KMS-11 (cell line): ENCODE measurements around the gene FAM171A2.
"Not testable (repeated sequence)": the region's sequence is repeated elsewhere in the genome, so short reads cannot be mapped to it uniquely, and the experiment has no call there.

Experiments used
- H2AFZ ChIP-seq: fragments of 200-600 bp; sonication (generic); 2 replicates; pipeline ENCODE4 v1.6.1; 2016; ENCODE audit warnings: antibody characterized with exemption, mixed run types, low read depth
- H3K27ac ChIP-seq: fragments of 200-600 bp; sonication (generic); 2 replicates; pipeline ENCODE4 v1.6.1; 2016; ENCODE audit warnings: mild to moderate bottlenecking, mixed run types
- H3K27me3 ChIP-seq: fragments of 200-600 bp; sonication (generic); 2 replicates; pipeline ENCODE4 v1.6.1; 2017; ENCODE audit warnings: mild to moderate bottlenecking, low read depth, mixed run types, moderate library complexity; ENCODE audit not compliant: insufficient read depth
- H3K36me3 ChIP-seq: fragments of 200-600 bp; sonication (generic); 2 replicates; pipeline ENCODE4 v1.6.1; 2017; ENCODE audit warnings: mild to moderate bottlenecking, mixed run types; ENCODE audit not compliant: insufficient read depth
- H3K4me1 ChIP-seq: fragments of 200-600 bp; sonication (generic); 2 replicates; pipeline ENCODE4 v1.6.1; 2016; ENCODE audit warnings: mild to moderate bottlenecking, low read depth, mixed run types; ENCODE audit not compliant: poor library complexity, severe bottlenecking
- H3K4me2 ChIP-seq: fragments of 200-600 bp; sonication (generic); 2 replicates; pipeline ENCODE4 v1.7.0; 2016; ENCODE audit warnings: mild to moderate bottlenecking, mixed run types
- H3K4me3 ChIP-seq: fragments of 200-600 bp; sonication (generic); IDR thresholded peaks from 2 replicates; pipeline ENCODE4 v1.6.1; 2017; ENCODE audit warnings: low read depth, low read length, mixed read lengths; ENCODE audit not compliant: insufficient read depth
- H3K79me2 ChIP-seq: fragments of 200-600 bp; sonication (generic); 2 replicates; pipeline ENCODE4 v1.6.1; 2016; ENCODE audit warnings: low read depth, mixed run types; ENCODE audit not compliant: insufficient read depth
- H3K9ac ChIP-seq: fragments of 200-600 bp; sonication (generic); 2 replicates; pipeline ENCODE4 v1.6.1; 2016; ENCODE audit warnings: mild to moderate bottlenecking, mixed run types
- H4K20me1 ChIP-seq: fragments of 200-600 bp; sonication (generic); 2 replicates; pipeline ENCODE4 v1.6.1; 2016; ENCODE audit warnings: mild to moderate bottlenecking, mixed run types; ENCODE audit not compliant: insufficient read depth
- TF ChIP-seq, protein P1 (sequence below): fragments of 200-600 bp; sonication (generic); conservative IDR thresholded peaks from 2 replicates; pipeline ENCODE4 v1.6.1; 2017; ENCODE audit warnings: low read depth, mild to moderate bottlenecking, antibody characterized with exemption, low read length, moderate library complexity, mixed read lengths

The FAM171A2 gene

DNA sequence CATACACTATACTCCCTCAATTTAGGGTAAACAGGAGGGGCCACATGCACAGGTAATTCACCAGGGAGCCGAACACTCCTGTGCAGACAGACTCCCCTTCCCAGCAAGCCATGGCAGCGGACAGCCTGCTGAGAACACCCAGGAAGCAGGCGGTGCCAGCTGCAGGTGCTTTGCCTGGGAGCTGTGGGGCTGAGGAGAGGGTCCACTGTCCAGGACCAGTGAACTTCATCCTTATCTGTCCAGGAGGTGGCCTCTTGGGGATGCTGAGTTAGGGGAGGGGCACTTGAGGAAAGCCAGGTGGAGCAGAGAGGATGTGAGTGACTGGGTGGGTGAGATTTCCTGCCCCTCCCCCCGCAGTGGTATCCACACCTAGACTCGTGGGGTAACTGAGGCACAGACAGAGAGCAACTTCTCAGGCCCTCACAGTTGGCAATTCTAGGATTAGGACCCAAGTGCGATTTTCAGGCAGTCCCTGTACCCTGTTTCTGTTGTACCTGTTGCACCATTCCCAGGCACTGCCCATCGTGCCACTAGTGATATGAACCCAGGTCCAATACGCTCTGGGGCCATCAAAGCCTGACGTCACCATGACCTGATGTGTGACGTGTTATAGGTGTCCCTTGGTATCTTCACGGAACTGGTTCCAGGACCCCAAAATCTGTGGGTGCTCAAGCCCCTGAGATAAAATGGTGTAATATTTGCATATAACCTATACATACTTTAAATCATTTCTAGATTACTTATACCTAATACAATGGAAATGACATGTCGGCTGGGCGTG lies 17.4 kb downstream of the FAM171A2 start:
- Histone ChIP-seq H3K79me2 (no peaks in the 10 kb centered on the region), H3K36me3 (no peaks in the 10 kb centered on the region), H4K20me1 (no peaks in the 10 kb centered on the region), H3K4me1 (peaks cover 22% of the 10 kb centered on the region), H3K27me3 (peaks cover 3% of the 10 kb centered on the region; the same call in 1 of the 2 replicates), H3K27ac (no peak overlapping the region), H3K4me3 (no peak overlapping the region), H2AFZ (peak overlapping the region; percentile 88; the same call in 1 of the 2 replicates), H3K9ac (no peak overlapping the region), H3K4me2 (peak overlapping the region; percentile 91)
- TF ChIP-seq, protein P1, sequence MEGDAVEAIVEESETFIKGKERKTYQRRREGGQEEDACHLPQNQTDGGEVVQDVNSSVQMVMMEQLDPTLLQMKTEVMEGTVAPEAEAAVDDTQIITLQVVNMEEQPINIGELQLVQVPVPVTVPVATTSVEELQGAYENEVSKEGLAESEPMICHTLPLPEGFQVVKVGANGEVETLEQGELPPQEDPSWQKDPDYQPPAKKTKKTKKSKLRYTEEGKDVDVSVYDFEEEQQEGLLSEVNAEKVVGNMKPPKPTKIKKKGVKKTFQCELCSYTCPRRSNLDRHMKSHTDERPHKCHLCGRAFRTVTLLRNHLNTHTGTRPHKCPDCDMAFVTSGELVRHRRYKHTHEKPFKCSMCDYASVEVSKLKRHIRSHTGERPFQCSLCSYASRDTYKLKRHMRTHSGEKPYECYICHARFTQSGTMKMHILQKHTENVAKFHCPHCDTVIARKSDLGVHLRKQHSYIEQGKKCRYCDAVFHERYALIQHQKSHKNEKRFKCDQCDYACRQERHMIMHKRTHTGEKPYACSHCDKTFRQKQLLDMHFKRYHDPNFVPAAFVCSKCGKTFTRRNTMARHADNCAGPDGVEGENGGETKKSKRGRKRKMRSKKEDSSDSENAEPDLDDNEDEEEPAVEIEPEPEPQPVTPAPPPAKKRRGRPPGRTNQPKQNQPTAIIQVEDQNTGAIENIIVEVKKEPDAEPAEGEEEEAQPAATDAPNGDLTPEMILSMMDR, result no peak; the same call in 1 of the 2 replicates

DNA sequence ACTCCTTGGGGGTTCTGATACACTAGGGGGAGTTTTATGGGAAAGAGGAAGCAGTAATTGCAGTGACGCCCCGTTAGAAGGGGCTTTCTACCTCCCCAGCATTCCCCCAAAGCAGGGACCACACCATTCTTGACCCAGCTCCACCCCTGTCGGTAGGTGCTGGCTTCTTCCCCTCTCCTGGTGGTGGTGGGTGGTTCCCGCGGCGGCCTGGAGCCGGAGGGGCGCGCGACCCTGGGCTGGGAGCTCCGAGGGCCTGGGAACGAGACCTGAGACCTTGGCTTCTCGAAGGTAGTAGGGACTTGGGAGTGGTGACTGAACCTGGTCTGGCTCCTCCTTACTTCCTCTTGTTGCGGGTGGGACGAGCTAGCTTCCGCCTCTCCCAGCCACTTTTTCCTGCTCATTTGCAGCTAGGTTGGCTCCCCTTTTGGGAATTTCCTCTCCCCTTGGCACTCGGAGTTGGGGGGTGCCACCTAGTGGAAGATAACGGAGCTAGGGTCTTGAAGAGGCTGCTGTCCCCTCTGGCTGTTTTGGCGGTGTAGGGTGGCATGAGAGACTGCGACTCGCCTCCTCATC lies 18.1 kb downstream of the FAM171A2 start:
- H3K27ac ChIP-seq, result no peak overlapping the region; the same call in 1 of the 2 replicates
- peak overlapping the region; percentile 91 for H3K4me2 ChIP-seq
- no peaks in the 10 kb centered on the region for H3K79me2 ChIP-seq
- no peaks in the 10 kb centered on the region for H4K20me1 ChIP-seq
- H3K9ac ChIP-seq, result peak overlapping the region; percentile 25; the same call in 1 of the 2 replicates
- H3K27me3 ChIP-seq, result peaks cover 3% of the 10 kb centered on the region; the same call in 1 of the 2 replicates
- peaks cover 22% of the 10 kb centered on the region for H3K4me1 ChIP-seq
- TF ChIP-seq, protein P1, result peak; percentile 67
- peak overlapping the region; percentile 30 for H3K4me3 ChIP-seq
- peak overlapping the region; percentile 88 for H2AFZ ChIP-seq
- H3K36me3 ChIP-seq, result no peaks in the 10 kb centered on the region

DNA sequence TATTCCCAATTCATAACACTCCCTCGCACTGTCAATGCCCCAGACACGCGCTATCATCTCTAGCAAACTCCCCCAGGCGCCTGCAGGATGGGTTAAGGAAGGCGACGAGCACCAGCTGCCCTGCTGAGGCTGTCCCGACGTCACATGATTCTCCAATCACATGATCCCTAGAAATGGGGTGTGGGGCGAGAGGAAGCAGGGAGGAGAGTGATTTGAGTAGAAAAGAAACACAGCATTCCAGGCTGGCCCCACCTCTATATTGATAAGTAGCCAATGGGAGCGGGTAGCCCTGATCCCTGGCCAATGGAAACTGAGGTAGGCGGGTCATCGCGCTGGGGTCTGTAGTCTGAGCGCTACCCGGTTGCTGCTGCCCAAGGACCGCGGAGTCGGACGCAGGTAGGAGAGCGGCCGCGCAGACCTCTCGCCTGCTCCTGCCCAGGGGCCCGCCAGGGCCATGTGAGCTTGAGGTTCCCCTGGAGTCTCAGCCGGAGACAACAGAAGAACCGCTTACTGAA lies 18.7 kb downstream of the FAM171A2 start, which contains the start of gene GRN:
Gene GRN (plus strand): TSS at position 364 of the 515 bp plus-strand sequence. CDS start 3,863 bp downstream, outside the sequence.
- Histone ChIP-seq H3K4me3 (peak within 1 kb of the TSS; percentile 30), H3K4me2 (peak within 1 kb of the TSS; percentile 91), H3K79me2 (no peaks in the 10 kb centered on the region), H3K4me1 (peaks cover 22% of the 10 kb centered on the region), H3K27ac (no peak within 1 kb of the TSS; the same call in 1 of the 2 replicates), H3K27me3 (peaks cover 3% of the 10 kb centered on the region; the same call in 1 of the 2 replicates), H2AFZ (peak within 1 kb of the TSS; percentile 88), H3K36me3 (no peaks in the 10 kb centered on the region), H4K20me1 (no peaks in the 10 kb centered on the region), H3K9ac (peak within 1 kb of the TSS; percentile 25; the same call in 1 of the 2 replicates)
- TF ChIP-seq, protein P1, result no peak

DNA sequence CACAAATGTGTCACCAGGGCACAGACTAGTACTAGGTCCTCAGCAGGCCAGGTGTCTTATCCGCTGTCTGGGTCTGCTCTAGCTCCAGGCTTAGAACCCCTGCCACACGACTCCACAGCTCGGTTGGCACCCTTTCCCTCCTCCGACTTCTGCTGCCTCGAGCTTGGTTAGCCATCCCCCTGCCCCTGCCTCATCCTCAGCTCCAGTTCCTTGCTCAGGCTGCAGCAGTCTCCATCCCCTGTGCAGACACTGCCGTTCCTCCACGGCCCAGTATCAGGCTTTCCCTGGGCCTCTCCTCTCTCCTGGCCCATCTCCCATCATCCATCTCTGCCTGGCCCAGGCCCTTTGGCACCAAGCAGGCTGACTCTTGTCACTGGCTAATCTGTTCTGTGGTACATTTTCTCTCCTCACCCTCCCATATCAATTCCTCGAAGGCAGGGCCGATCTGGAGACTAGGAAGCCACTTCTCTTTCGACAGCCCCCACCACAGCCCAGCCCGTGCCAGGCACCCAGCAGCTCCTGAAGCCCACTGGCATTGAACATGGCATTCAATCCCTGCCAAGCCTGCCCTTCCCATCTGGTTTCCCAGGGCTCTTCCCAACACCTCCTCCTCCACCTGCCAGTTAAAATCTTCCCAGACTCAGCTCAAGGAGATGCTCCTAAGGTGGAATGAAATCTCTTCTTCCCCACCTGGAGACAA lies 20.0 kb downstream of the FAM171A2 start:
- TF ChIP-seq, protein P1, result no peak
- Histone ChIP-seq H3K4me2 (no peak overlapping the region; the same call in 1 of the 2 replicates), H3K27ac (no peak overlapping the region)

DNA sequence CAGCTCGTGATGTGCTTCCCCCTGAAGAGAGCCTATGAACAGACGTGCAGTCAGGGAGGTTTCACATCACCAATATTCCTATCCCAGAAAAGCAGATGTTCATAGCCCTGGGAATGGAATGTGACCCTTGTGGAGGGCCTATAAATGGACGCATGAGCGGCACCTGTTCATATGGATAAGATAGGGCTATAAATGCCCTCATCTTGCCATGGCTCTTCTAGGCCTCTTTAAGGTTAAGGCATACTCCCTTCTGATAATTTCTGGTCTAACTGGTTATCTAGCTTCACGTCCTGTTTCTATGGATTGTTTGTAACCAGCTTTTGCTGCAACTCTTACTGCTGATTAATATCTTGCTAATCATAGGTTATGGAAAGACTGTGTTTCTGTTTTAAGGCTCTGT lies 23.1 kb downstream of the FAM171A2 start:
- H3K4me2 ChIP-seq, H4K20me1 ChIP-seq, H3K79me2 ChIP-seq, H3K27ac ChIP-seq, H3K9ac ChIP-seq, H3K4me1 ChIP-seq, H2AFZ ChIP-seq, H3K4me3 ChIP-seq, H3K36me3 ChIP-seq, H3K27me3 ChIP-seq: not testable (repeated sequence)

More for the DNA sequence above, 20.0 kb downstream of the FAM171A2 start:
- no peaks in the 10 kb centered on the region for H4K20me1 ChIP-seq
- no peaks in the 10 kb centered on the region for H3K79me2 ChIP-seq
- H3K27me3 ChIP-seq, result peaks cover 3% of the 10 kb centered on the region; the same call in 1 of the 2 replicates
- H2AFZ ChIP-seq, result peak overlapping the region; percentile 88; the same call in 1 of the 2 replicates
- no peak overlapping the region for H3K4me3 ChIP-seq
- H3K4me1 ChIP-seq, result peaks cover 22% of the 10 kb centered on the region
- H3K36me3 ChIP-seq, result no peaks in the 10 kb centered on the region
- no peak overlapping the region for H3K9ac ChIP-seq
